ENCODE results near the gene H6PD.

The H6PD gene

GRCh38 chr1:9317072-9317471, 82.5 kb downstream of the H6PD start:
- DNase-seq (ENCODE audit: low spot score) = no peak

GRCh38 chr1:9317591-9318417, 83.2 kb downstream of the H6PD start:
- no peak for DNase-seq (ENCODE audit: low spot score)

- DNase-seq (ENCODE audit: low spot score) = no peak
Measured at GRCh38 chr1:9319208-9319788, 84.7 kb downstream of the H6PD start.

DNA sequence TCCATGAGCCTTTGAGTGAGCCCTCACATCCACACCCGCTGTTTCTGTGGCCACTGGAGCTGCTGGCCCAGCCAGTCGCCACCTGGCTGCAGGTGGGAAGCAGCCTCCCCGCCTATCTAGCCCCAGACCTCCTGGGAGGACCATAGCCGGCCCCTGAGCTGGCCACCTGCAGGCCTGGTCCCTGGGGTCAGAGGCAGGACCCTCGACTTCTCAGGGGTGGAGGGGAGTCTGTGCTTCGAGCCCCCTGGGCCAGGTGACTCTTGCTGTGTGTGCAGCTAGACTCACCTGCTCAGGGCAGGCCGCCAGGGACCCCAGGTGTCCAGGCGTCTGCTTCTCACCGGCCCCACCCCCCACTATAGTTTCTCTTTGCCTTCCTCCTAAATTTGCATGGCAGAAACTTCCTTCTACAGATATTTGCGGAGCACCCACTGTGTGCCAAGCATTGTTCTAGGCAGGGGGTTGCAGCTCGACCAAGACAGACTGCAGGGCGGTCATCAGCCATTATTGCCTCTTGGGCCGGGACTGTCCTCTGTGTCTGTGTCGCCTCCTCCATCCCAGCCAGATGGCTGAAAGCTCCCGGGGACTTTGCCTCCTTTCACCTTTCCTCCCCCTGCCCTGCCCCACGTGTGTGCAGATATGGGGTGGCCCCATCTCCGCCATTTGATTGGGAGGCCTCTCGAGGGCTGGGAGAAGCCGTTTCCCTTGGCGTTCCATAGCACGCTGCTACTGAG, 85.4 kb downstream of the H6PD start:
- no peak for DNase-seq (ENCODE audit: low spot score)
